Large intestine (tissue), 12 donors: ENCODE data around the gene MAPK14. TPM values are rescaled to one million over a fixed set of nuclear protein-coding genes. Genes with fewer than 3 reads are reported as not detected.
"Not testable (repeated sequence)": the region's sequence is repeated elsewhere in the genome, so short reads cannot be mapped to it uniquely, and the experiment has no call there.

Experiments
- DNase-seq, 2 donors: peaks; one replicate each; pipeline versions ENCODE4 v3.0.0 to v3.0.0-alpha.2; 2013
- H3K27ac ChIP-seq: one replicate; pipeline ENCODE4 v1.5.1; 2013; ENCODE audit warnings: low read length
- H3K27me3 ChIP-seq: 2 replicates; pipeline ENCODE4 v1.6.1; 2013; ENCODE audit warnings: low read length; ENCODE audit not compliant: control insufficient read depth, insufficient read depth
- H3K36me3 ChIP-seq: 2 replicates; pipeline ENCODE4 v1.6.1; 2013; ENCODE audit warnings: low read length; ENCODE audit not compliant: control insufficient read depth, insufficient read depth
- H3K4me1 ChIP-seq: one replicate; pipeline ENCODE4 v1.6.1; 2013; ENCODE audit warnings: low read length; ENCODE audit not compliant: control insufficient read depth, insufficient read depth
- H3K4me3 ChIP-seq: one replicate; pipeline ENCODE4 v1.5.1; 2013; ENCODE audit warnings: low read length
- H3K9me3 ChIP-seq: one replicate; pipeline ENCODE4 v1.6.1; 2013; ENCODE audit warnings: mild to moderate bottlenecking, low read depth, low read length, moderate library complexity; ENCODE audit not compliant: control insufficient read depth
- WGBS: methylation state at CpG from one replicate; pipeline ENCODE4 v1.1.5; 2013; ENCODE audit warnings: low lambda C conversion rate; ENCODE audit not compliant: insufficient coverage; 5-methylcytosine and 5-hydroxymethylcytosine counted together
- long read RNA-seq, 11 donors: transcript quantifications; one replicate each; lab custom pipeline, GENCODE V29; 2026
- polyA plus RNA-seq: library from polyadenylated mRNA; unstranded; fragments of 120-200 nt; gene quantifications from one replicate; pipeline ENCODE4 v1.2.1, GENCODE V29; 2013

Gene MAPK14
- 74.8 TPM for polyA plus RNA-seq
- long read RNA-seq, donor 1, partial matches to known transcripts, result 0 of 3 reads
- long read RNA-seq, donor 1, other reads (novel, unspliced or antisense), result 0 of 3 reads
- long read RNA-seq, donor 2, full-length matches to known transcripts, result 32 of 40 reads
- long read RNA-seq, donor 2, partial matches to known transcripts, result 8 of 40 reads
- long read RNA-seq, donor 2, other reads (novel, unspliced or antisense), result 0 of 40 reads
- long read RNA-seq, donor 3, full-length matches to known transcripts, result 22 of 29 reads
- long read RNA-seq, donor 3, partial matches to known transcripts, result 7 of 29 reads
- long read RNA-seq, donor 3, other reads (novel, unspliced or antisense), result 0 of 29 reads
- long read RNA-seq, donor 4, result 0 reads
- long read RNA-seq, donor 5, transcript MAPK14-201 (12 exons, 3,779 nt), result major isoform, 7 of 18 reads
- long read RNA-seq, donor 5, partial matches to known transcripts, result 10 of 18 reads
- long read RNA-seq, donor 5, other reads (novel, unspliced or antisense), result 0 of 18 reads
- long read RNA-seq, donor 6, full-length matches to known transcripts, result 17 of 17 reads
- long read RNA-seq, donor 6, partial matches to known transcripts, result 0 of 17 reads
- long read RNA-seq, donor 6, other reads (novel, unspliced or antisense), result 0 of 17 reads
- long read RNA-seq, donor 7, full-length matches to known transcripts, result 5 of 10 reads
- long read RNA-seq, donor 7, partial matches to known transcripts, result 5 of 10 reads
- long read RNA-seq, donor 7, other reads (novel, unspliced or antisense), result 0 of 10 reads
- long read RNA-seq, donor 8, full-length matches to known transcripts, result 16 of 29 reads
- long read RNA-seq, donor 8, partial matches to known transcripts, result 13 of 29 reads
- long read RNA-seq, donor 8, other reads (novel, unspliced or antisense), result 0 of 29 reads
- long read RNA-seq, donor 9, full-length matches to known transcripts, result 13 of 42 reads
- long read RNA-seq, donor 9, partial matches to known transcripts, result 29 of 42 reads
- long read RNA-seq, donor 9, other reads (novel, unspliced or antisense), result 0 of 42 reads
- long read RNA-seq, donor 10, transcript MAPK14-201 (12 exons, 3,779 nt), result major isoform, 12 of 13 reads
- long read RNA-seq, donor 10, partial matches to known transcripts, result 0 of 13 reads
- long read RNA-seq, donor 10, other reads (novel, unspliced or antisense), result 0 of 13 reads
- long read RNA-seq, donor 11, full-length matches to known transcripts, result 17 of 17 reads
- long read RNA-seq, donor 11, partial matches to known transcripts, result 0 of 17 reads
- long read RNA-seq, donor 11, other reads (novel, unspliced or antisense), result 0 of 17 reads

GRCh38 chr6:36027501-36028087 is at the start of gene MAPK14:
TSS of gene MAPK14 (plus strand) at chr6:36027808. CDS start at chr6:36028158, 350 bp downstream.
- no CpG with 5 or more reads among the region's 62 CpGs for WGBS
- peak; percentile 100 for DNase-seq
- Histone ChIP-seq H3K27ac (peak within 1 kb of the TSS; percentile 86), H3K4me1 (no peaks in the 10 kb centered on the region), H3K9me3 (no peaks in the 10 kb centered on the region), H3K27me3 (peaks cover 4% of the 10 kb centered on the region), H3K36me3 (no peaks in the 10 kb centered on the region), H3K4me3 (peak within 1 kb of the TSS; percentile 98)

DNA sequence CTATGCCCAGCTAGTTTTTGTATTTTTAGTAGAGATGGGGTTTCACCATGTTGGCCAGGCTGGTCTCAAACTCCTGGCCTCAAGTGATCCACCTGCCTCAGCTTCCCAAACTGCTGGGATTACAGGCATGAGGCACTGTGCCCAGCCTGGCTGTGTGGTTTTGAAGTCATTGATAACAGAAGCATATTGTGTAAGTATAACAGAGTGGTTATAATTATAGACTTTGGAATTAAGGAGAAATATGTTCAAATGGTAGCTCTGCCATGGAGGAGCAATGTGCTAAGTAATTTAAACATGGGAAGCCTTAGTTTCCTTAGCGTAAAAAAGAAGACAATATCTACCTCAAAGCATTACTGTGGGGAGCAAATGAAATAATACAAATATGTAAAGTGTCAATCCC is 47.5 kb upstream of the MAPK14 start:
- not testable (repeated sequence) for H3K9me3 ChIP-seq, H3K4me3 ChIP-seq, H3K36me3 ChIP-seq, DNase-seq, H3K4me1 ChIP-seq, H3K27me3 ChIP-seq, H3K27ac ChIP-seq
- 100% methylated on average over 1 of the region's 1 CpG for WGBS

- Histone ChIP-seq H3K27me3 (no peaks in the 10 kb centered on the region), H3K36me3 (no peaks in the 10 kb centered on the region), H3K27ac (no peak overlapping the region), H3K4me3 (no peak overlapping the region), H3K4me1 (no peaks in the 10 kb centered on the region), H3K9me3 (no peaks in the 10 kb centered on the region)
- WGBS, result no CpG with 5 or more reads among the region's 6 CpGs
- no peak for DNase-seq
These were observed 46.5 kb upstream of the MAPK14 start for GRCh38 chr6:35980991-35981645.

- Histone ChIP-seq H3K9me3 (no peaks in the 10 kb centered on the region), H3K4me1 (no peaks in the 10 kb centered on the region), H3K27ac (no peak overlapping the region), H3K27me3 (no peaks in the 10 kb centered on the region), H3K36me3 (no peaks in the 10 kb centered on the region), H3K4me3 (no peak overlapping the region)
- 90% methylated on average over 2 of the region's 4 CpGs for WGBS
- no peak for DNase-seq
These were observed 42.9 kb upstream of the MAPK14 start for GRCh38 chr6:35984701-35985100.

GRCh38 chr6:35988047-35988446 is 39.6 kb upstream of the MAPK14 start:
- H3K4me3 ChIP-seq, DNase-seq, H3K9me3 ChIP-seq, H3K27me3 ChIP-seq, H3K27ac ChIP-seq, H3K4me1 ChIP-seq, H3K36me3 ChIP-seq: not testable (repeated sequence)
- WGBS, result no CpG with 5 or more reads among the region's 9 CpGs

DNA sequence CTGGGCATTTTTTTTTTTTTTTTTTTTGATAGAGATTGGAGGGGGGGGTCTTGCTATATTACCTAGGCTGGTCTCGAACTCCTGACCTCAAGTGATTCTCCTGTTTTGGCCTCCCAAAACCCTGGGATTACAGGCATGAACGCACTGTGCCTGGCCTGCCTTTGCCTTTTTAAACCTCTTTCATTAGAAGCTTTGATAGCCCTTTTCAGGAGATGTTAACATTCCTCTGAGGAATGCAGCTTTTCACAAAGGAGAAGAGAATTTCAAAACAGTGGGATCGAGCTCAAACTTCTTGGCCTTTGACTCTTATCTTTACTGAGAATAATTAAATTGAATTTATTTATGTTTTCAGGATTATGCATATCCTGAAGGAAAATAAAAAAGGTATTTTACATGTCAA is 34.5 kb upstream of the MAPK14 start:
- WGBS, result no CpG with 5 or more reads among the region's 3 CpGs
- Histone ChIP-seq H3K36me3 (no peaks in the 10 kb centered on the region), H3K27ac (no peak overlapping the region), H3K4me3 (no peak overlapping the region), H3K9me3 (no peaks in the 10 kb centered on the region), H3K4me1 (no peaks in the 10 kb centered on the region), H3K27me3 (no peaks in the 10 kb centered on the region)
- no peak for DNase-seq

DNA sequence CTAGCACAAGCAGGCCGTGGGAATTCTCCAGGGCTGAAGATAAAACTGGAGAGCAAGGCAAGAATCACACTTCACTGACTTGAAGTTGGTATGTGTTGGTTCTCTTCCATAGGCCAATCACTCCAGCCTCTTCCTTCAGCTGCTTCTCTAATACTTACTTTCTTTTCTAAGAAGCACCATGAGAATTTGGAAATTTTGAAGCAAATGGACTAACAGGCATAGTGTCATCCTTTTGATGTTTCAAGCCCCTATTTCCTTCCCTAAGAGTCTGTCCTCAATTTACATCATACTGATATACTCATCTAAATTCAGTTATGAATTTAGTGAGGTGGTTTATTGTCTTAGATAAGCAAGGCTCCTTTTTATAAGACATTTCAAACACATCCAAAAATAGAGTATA is 27.2 kb upstream of the MAPK14 start:
- Histone ChIP-seq H3K27me3 (no peaks in the 10 kb centered on the region), H3K36me3 (no peaks in the 10 kb centered on the region), H3K9me3 (no peaks in the 10 kb centered on the region), H3K4me1 (no peaks in the 10 kb centered on the region), H3K27ac (no peak overlapping the region), H3K4me3 (no peak overlapping the region)
- no peak for DNase-seq
- WGBS, result no CpG with 5 or more reads among the region's 1 CpG

DNA sequence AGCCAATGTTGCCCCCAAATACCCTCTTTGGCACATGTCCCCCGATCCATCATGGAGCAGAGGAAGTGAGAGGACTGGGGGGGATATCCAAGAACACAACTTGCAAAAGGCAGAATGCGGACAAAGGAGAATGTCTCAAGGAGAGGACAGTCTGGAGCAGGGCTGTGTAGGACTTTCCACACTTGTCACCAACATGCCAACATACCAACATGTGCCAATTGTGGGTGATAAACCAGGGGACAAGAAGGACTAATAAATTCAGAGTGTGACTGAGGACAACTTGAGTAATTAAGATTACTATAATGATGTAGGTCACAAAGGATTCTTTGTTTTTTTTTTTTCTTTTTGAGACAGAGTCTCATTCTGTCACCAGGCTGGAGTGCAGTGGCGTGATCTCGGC is 11.9 kb upstream of the MAPK14 start:
- no CpG with 5 or more reads among the region's 4 CpGs for WGBS
- Histone ChIP-seq H3K36me3 (no peaks in the 10 kb centered on the region), H3K9me3 (no peaks in the 10 kb centered on the region), H3K4me1 (no peaks in the 10 kb centered on the region), H3K4me3 (no peak overlapping the region), H3K27ac (no peak overlapping the region), H3K27me3 (no peaks in the 10 kb centered on the region)
- peak in 1 of 2 donors; percentile 55 for DNase-seq

- WGBS, result 100% methylated on average over 2 of the region's 2 CpGs
- no peaks in the 10 kb centered on the region for H3K36me3 ChIP-seq
- no peak overlapping the region for H3K27ac ChIP-seq
- no peaks in the 10 kb centered on the region for H3K4me1 ChIP-seq
- H3K4me3 ChIP-seq, result no peak overlapping the region
- no peaks in the 10 kb centered on the region for H3K27me3 ChIP-seq
- no peak for DNase-seq
- H3K9me3 ChIP-seq, result no peaks in the 10 kb centered on the region
These were observed 9.3 kb upstream of the MAPK14 start for GRCh38 chr6:36018339-36018738.
